ENCODE results near the gene MARCHF3. TPM values are rescaled to one million over a fixed set of nuclear protein-coding genes. Genes with fewer than 3 reads are reported as not detected.
"Not testable (repeated sequence)": the region's sequence is repeated elsewhere in the genome, so short reads cannot be mapped to it uniquely, and the experiment has no call there.

Gene MARCHF3
- total and polyA plus RNA-seq, 5 experiments from 2014 or later = 3.4 to 12.7 (median 9.3) TPM

DNA sequence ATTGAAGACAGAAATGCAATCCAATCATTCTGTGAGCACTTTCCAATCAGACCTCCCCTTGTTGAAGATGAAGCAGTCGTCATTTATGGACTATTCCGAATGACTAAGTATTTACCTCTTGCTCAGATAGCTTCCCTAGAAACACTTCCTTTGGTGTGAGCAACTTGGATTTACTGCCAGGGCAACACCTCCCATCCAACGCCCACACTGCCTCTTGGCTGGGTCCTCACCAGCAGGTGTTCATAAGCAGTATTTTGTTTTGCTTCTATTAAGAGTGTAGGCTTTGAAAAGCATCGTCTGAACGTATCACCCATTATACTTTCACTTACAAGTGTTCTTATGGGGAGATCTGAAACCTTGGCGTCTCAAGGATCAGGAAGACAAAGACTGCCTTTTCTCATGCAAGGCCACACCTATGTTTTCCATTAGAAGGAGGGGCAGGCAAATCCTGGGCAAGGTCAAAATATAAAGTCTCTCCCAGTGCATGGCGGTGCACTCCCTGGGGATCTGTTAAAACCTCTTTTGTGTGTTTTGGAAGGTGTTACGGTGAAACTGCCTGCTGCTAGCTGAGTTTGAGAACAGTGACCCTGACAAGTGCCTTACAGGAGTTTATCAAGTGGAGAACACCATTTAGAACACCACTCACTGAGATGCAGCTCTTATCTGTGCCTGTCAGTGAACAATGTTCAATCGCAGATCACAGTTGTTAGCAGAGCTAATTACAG is 10.6 kb upstream of the MARCHF3 start:
- Mint-ChIP-seq H3K4me3 (no peak overlapping the region), H3K36me3 (peaks cover 0 to 3% (median 0%) of the 10 kb centered on the region in 3 donors), H3K4me1 (no peaks in the 10 kb centered on the region), H3K9me3 (no peaks in the 10 kb centered on the region), H3K27ac (peak overlapping the region in 1 of 10 donors; percentile 44), H3K27me3 (no peaks in the 10 kb centered on the region)
- POLR2A ChIA-PET = no interaction called here
- DNase-seq = no peak
- ATAC-seq = no peak

DNA sequence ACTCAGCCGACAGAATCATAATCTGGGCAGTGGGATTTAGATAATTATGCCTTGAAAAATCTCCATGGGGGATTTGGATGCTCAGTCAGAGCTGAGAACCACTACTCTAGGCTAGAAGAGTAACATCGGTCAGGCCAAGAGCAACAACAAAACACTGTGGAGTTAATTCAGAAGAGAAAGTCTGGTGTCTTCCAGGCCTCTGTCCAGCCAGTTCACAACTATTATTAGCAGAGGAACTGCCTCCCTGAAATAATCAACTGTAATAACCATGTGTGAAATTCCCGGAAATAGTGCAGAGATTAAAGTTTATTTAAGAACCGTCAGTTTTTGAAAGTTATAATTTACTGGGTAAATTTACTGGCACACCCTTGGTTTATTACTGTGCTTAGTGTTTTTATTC is 8.2 kb upstream of the MARCHF3 start:
- POLR2A ChIA-PET = interaction anchor here (0.8 kb wide), 1 partner anchor 13 kb away, joined by 4 read pairs; no protein-coding TSS in a partner anchor
- Mint-ChIP-seq H3K27ac (no peak overlapping the region), H3K27me3 (peaks cover 0 to 9% (median 2%) of the 10 kb centered on the region in 5 donors), H3K36me3 (peaks cover 0 to 3% (median 0%) of the 10 kb centered on the region in 3 donors), H3K4me3 (no peak overlapping the region), H3K4me1 (peaks cover 0 to 1% (median 0%) of the 10 kb centered on the region in 4 donors), H3K9me3 (no peaks in the 10 kb centered on the region)
- DNase-seq (no peak), ATAC-seq (no peak)

DNA sequence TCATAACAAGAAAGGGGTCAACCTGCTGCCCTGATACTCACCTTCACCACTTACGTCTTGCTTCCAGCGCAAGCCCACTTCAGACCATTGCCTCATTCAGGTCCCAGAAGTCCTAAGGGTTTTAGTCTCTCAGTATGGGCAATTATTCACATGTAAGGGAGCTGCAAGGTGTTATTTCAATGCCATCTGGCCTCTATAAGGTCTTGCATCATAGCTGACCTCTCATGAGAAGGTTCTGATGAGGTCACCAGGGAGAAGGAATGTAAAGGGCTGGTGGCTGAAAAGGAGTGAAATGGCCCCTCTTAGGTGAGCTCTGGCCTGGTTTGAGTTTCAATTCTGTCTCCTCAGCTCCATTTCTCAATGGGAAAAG is 1.5 kb upstream of the MARCHF3 start:
- ATAC-seq = no peak
- Mint-ChIP-seq H3K9me3 (no peaks in the 10 kb centered on the region), H3K4me1 (peaks cover 8 to 25% (median 21%) of the 10 kb centered on the region in 4 donors), H3K36me3 (no peaks in the 10 kb centered on the region), H3K4me3 (peak overlapping the region; percentile 83 to 95 (median 92)), H3K27me3 (peaks cover 0 to 9% (median 2%) of the 10 kb centered on the region in 5 donors), H3K27ac (peak overlapping the region in 6 of 10 donors; percentile 32 to 92 (median 80))
- POLR2A ChIA-PET = interaction anchor here (0.8 to 2.3 kb wide), 6 partner anchors 42 to 431 kb away, joined by 3 to 23 read pairs (median 4); partner anchors contain the start of gene PHAX
- peak in 1 of 10 donors; percentile 10 for DNase-seq

DNA sequence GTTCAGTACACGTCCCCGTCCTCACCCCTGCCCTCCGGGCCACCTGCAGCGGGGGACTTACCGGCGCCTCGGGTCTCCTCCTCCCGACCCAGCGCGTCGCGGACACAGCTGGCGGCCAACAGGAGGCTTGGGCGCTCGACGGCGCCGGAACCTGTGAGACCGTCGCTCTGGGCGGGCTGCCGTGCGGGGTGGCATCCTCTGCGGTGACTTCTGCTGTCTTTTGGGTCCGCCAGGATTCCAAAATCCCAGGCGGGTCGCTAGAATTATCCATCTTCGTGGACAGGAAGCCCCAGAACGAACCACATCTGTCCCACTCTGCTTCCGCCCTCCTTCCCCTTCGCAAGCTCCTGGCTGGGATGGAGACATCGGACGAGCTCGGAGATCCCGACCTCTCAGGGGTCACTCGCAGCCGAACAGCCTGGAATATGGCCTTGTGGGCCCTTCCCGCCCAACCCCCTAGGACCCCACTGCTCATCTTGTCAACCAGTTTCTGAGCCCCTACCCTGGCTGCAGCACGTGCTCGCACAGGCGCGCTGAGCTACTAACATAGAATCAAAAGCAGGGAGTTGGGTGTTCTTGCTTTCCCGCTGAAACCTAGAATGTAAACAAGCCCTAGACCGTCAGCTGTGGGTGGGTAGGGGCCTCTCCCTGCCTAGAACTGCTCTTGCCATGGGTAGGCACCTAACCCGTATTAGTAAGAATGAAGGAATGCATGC is 947 bp upstream of the MARCHF3 start:
- Mint-ChIP-seq H3K27ac (peak overlapping the region in 9 of 10 donors; percentile 32 to 92 (median 80)), H3K27me3 (peaks cover 0 to 9% (median 2%) of the 10 kb centered on the region in 5 donors), H3K4me3 (peak overlapping the region; percentile 83 to 95 (median 92)), H3K4me1 (peaks cover 8 to 25% (median 21%) of the 10 kb centered on the region in 4 donors), H3K9me3 (no peaks in the 10 kb centered on the region), H3K36me3 (no peaks in the 10 kb centered on the region)
- DNase-seq = peak in 5 of 10 donors; percentile 7 to 24 (median 13)
- POLR2A ChIA-PET = interaction anchor here (0.8 to 2.3 kb wide), 9 partner anchors 25 to 430 kb away, joined by 3 to 23 read pairs (median 4); partner anchors contain the start of genes C5orf63 and PHAX
- ATAC-seq = peak; percentile 2 to 15

DNA sequence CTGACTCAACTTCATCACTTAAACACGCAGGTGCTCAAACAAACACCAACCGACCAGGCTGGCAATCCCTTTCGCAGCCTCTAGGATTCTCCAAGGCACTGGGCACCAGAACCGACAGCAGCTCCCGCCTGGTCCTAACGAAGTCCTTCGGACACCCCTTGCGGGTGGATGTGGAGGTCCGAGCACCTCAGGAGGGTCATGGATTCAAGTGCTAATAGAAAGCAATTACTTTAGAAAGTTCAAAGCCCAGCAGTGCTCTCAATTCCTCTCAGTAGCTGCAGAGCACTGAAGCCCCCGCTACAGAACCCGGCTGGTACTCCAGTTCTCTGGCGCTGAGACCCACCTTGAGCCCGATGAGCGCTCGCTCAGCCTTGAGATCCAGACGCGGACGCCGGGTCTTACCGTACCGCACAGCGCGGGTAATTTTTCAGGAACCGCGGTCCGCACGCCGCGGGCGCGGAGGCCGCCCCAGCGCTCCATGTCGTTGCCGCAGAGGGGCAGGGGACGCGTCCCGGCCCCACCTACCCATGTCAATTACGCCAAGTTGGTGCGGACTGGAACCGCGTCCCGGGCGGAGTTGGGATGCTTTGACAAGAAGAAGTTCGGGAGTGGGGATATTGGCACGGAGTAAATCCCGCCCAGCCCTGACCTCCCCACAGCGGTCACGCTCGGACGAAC is 638 bp downstream of the MARCHF3 start:
- ATAC-seq (peak; percentile 18 to 20), DNase-seq (peak; percentile 12 to 64 (median 39))
- Mint-ChIP-seq H3K27ac (peak overlapping the region in 9 of 10 donors; percentile 65 to 92 (median 82)), H3K27me3 (peaks cover 0 to 9% (median 2%) of the 10 kb centered on the region in 5 donors), H3K4me1 (peaks cover 9 to 27% (median 27%) of the 10 kb centered on the region in 4 donors), H3K36me3 (no peaks in the 10 kb centered on the region), H3K4me3 (peak overlapping the region; percentile 83 to 95 (median 92)), H3K9me3 (no peaks in the 10 kb centered on the region)
- POLR2A ChIA-PET = interaction anchor here (1.0 to 1.7 kb wide), 4 partner anchors 12 to 184 kb away, joined by 3 to 8 read pairs (median 6); no protein-coding TSS in a partner anchor

DNA sequence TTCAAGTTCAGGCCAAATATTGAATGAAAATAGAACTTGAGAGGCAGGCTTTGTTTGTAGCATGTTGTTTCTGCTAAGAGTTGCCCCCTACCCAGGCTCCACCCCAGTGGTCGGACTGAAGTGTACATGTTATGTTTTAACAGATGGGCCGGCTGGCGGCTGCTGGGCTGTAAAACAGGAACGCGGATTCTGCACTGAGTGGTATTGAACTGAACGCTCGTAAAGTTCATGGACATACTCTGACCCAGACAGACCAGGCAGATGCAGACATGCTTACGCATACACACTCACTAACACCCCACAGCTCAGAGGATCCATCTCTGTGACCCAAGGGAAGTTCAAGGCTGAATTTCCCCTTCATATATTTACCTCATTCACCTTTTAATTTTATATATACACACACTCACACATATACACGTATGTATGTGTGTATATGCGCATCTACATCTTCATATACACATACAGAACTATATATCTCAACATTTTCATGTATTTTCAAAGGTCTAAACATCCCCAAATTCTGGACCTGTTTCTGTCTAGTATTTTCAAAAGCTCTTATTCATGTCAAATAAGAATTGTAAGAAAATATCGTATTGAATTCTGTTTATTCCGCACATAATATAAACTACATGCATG is 1.4 kb downstream of the MARCHF3 start:
- Mint-ChIP-seq H3K27ac (peak overlapping the region in 8 of 10 donors; percentile 12 to 92 (median 78)), H3K9me3 (no peaks in the 10 kb centered on the region), H3K4me3 (peak overlapping the region; percentile 83 to 95 (median 92)), H3K4me1 (peaks cover 9 to 27% (median 27%) of the 10 kb centered on the region in 4 donors), H3K36me3 (no peaks in the 10 kb centered on the region), H3K27me3 (peaks cover 0 to 4% (median 2%) of the 10 kb centered on the region in 5 donors)
- POLR2A ChIA-PET = interaction anchor here (0.5 to 1.7 kb wide), 6 partner anchors 11 to 183 kb away, joined by 3 to 8 read pairs (median 4); no protein-coding TSS in a partner anchor
- ATAC-seq = no peak
- DNase-seq = peak in 1 of 10 donors; percentile 13

DNA sequence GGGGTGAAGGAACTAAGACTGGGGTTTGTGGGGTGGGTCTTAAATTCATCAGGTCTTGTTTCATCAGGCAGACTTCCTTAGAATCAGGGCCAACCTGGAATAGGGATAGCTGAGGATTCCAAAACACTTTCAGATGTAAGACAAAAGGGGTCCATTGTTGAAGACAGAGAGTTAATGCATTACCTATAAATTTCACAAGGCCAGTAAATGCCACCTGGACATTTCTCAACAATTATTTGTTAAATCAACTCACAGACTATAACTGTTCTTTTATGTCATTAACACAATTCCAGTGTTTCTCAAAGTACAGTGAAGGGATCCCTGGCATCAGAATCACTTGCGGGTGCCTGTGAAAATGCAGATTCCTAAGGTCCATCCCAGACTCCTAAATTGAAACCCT is 2.8 kb downstream of the MARCHF3 start:
- Mint-ChIP-seq H3K36me3 (no peaks in the 10 kb centered on the region), H3K27me3 (peaks cover 0 to 2% (median 0%) of the 10 kb centered on the region in 5 donors), H3K9me3 (no peaks in the 10 kb centered on the region), H3K27ac (peak overlapping the region in 2 of 10 donors; percentile 24 to 33), H3K4me3 (no peak overlapping the region), H3K4me1 (peaks cover 9 to 30% (median 27%) of the 10 kb centered on the region in 4 donors)
- ATAC-seq (no peak), DNase-seq (no peak)
- POLR2A ChIA-PET = interaction anchor here (0.9 kb wide), 1 partner anchor 173 kb away, joined by 3 read pairs; no protein-coding TSS in a partner anchor

DNA sequence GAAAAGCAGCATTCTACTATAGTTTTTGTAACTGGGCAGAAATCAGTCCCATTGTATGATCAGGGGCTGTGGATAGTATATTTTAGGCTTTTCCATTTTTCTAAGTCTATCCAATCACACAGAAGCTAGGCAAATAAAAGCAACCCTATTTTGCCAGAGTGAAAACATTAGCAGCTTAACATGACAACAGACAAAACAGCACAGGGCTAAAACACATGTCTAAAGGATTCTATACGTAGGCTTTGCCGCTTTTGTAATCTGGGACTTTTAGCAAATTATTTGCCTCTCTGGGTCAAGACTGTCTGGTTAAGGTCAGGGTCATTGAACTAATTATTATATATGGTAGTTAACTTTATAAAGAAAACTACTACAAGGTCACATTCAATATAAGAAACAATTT is 4.2 kb downstream of the MARCHF3 start:
- DNase-seq = no peak
- H3K4me3 Mint-ChIP-seq = no peak overlapping the region
- H3K9me3 Mint-ChIP-seq = no peaks in the 10 kb centered on the region
- H3K27ac Mint-ChIP-seq = no peak overlapping the region
- H3K27me3 Mint-ChIP-seq = peaks cover 0 to 2% (median 0%) of the 10 kb centered on the region in 5 donors
- POLR2A ChIA-PET = interaction anchor here (0.6 to 1.2 kb wide), 2 partner anchors 12 to 173 kb away, joined by 4 to 5 read pairs; no protein-coding TSS in a partner anchor
- ATAC-seq = no peak
- H3K36me3 Mint-ChIP-seq = no peaks in the 10 kb centered on the region
- H3K4me1 Mint-ChIP-seq = peaks cover 9 to 22% (median 20%) of the 10 kb centered on the region in 4 donors

DNA sequence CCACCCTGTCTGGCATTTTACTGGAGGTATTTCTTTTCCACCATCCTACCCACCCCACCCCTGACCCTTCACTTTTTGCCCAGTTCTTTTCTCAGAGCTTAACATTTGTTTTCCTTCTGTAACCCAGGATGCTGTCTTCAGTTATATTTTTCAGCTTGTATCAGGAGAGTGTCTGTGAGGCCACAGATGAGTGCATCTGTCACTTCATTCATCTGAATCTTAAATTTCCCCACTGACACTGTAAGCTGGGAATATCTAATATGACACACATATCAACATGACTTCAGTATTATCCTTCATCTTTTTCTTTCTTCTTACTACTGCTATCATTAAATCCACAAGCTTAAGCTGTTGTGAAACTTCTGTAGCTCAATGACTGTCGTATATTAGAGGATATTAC is 4.9 kb downstream of the MARCHF3 start:
- Mint-ChIP-seq H3K27ac (peak overlapping the region in 3 of 10 donors; percentile 3 to 23 (median 23)), H3K4me1 (peaks cover 9 to 22% (median 20%) of the 10 kb centered on the region in 4 donors), H3K9me3 (no peaks in the 10 kb centered on the region), H3K36me3 (no peaks in the 10 kb centered on the region), H3K27me3 (peaks cover 0 to 2% (median 0%) of the 10 kb centered on the region in 5 donors), H3K4me3 (no peak overlapping the region)
- POLR2A ChIA-PET = interaction anchor here (0.6 to 1.2 kb wide), 3 partner anchors 13 to 248 kb away, joined by 3 to 5 read pairs (median 4); no protein-coding TSS in a partner anchor
- ATAC-seq (no peak), DNase-seq (no peak)

DNA sequence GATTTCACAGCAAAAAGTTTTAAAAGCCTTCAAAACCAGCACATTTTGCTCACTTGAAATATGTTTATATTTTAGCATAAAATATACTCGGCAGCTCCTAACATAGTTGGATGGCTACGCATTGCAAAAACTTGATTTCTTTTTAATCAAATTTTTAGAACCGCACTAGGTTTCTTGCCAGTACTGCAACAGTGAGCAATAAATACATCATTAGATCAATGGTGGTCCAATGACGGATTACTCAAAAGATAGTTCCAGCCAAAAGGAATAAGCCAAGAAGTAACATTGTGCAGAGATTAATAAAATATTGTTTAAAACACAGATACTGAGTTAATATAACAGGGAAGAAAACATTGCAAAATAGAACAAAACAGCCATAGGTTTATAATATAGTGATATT is 5.5 kb downstream of the MARCHF3 start:
- Mint-ChIP-seq H3K9me3 (no peaks in the 10 kb centered on the region), H3K4me1 (peaks cover 12 to 24% (median 21%) of the 10 kb centered on the region in 4 donors), H3K27ac (no peak overlapping the region), H3K36me3 (no peaks in the 10 kb centered on the region), H3K27me3 (peaks cover 0 to 2% (median 0%) of the 10 kb centered on the region in 5 donors), H3K4me3 (no peak overlapping the region)
- POLR2A ChIA-PET = no interaction called here
- no peak for ATAC-seq
- DNase-seq = no peak

DNA sequence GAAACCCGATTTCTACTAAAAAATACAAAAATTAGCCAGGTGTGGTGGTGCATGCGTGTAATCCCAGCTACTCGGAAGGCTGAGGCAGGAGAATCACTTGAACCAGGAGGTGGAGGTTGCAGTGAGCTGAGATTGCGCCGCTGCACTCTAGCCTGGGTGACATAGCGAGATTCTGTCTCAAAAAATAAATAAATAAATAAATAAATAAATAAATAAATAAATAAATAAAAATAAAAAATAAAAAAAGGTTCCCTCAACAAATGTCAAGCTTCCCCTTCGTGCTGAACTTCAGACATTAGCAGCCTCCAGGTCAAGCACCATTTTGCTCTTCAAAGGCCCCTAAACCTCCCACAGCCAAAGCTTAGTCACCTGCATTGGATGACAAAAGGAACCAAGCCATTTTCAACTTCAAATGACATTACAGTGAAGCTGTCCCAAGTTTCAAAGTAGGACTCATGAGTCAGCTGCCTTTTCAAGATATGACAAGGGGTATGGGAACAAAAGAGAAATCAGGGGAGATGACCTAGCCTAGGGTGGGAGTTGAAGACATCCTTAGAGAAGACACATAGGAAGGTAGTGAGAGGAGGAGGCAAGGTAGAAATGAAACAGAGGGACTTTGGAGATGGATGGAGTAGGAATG is 6.7 kb downstream of the MARCHF3 start:
- H3K9me3 Mint-ChIP-seq, H3K27me3 Mint-ChIP-seq, POLR2A ChIA-PET, H3K4me3 Mint-ChIP-seq, H3K36me3 Mint-ChIP-seq, ATAC-seq, DNase-seq: not testable (repeated sequence)
- Mint-ChIP-seq H3K4me1 (peaks cover 8 to 20% (median 11%) of the 10 kb centered on the region in 4 donors), H3K27ac (peak overlapping the region in 2 of 10 donors; percentile 1 to 9)

All from naive thymus-derived CD8-positive, alpha-beta T cell (primary cell).